Activated CD8-positive, alpha-beta memory T cell treated with anti-CD3 and anti-CD28 coated beads, Interleukin-2, amount 50 U/mL, for 4 hours (primary cell): ENCODE results near the gene ANO1.

Source experiments
- DNase-seq: peaks from one replicate; pipeline ENCODE4 v3.0.0-alpha.2; 2020

ANO1 gene

GRCh38 chr11:70170596-70171210 lies 92.6 kb downstream of the ANO1 start:
- DNase-seq, result no peak

DNA sequence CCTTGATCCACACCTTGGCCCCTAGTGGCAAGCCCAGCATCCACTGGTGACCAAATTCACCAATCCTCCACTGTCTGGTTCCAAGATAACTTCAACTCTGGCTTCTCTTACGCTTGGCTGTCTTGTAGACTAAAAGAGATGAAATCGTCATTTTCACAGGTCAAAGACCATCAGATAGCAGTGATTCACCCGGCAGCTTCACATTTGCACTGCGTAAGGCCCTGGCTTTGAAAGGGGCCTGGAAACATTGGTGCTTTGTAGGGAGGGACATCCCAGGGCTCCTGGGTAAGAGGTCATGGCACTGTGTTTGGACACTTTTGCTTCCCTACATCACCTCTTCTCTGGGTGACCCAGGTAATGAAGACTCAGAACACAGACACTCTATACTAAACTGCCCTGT lies 94.9 kb downstream of the ANO1 start:
- DNase-seq, result no peak

GRCh38 chr11:70174547-70175235 lies 96.6 kb downstream of the ANO1 start:
- DNase-seq, result no peak

- no peak for DNase-seq
Measured at GRCh38 chr11:70175236-70175698, 97.2 kb downstream of the ANO1 start.

DNA sequence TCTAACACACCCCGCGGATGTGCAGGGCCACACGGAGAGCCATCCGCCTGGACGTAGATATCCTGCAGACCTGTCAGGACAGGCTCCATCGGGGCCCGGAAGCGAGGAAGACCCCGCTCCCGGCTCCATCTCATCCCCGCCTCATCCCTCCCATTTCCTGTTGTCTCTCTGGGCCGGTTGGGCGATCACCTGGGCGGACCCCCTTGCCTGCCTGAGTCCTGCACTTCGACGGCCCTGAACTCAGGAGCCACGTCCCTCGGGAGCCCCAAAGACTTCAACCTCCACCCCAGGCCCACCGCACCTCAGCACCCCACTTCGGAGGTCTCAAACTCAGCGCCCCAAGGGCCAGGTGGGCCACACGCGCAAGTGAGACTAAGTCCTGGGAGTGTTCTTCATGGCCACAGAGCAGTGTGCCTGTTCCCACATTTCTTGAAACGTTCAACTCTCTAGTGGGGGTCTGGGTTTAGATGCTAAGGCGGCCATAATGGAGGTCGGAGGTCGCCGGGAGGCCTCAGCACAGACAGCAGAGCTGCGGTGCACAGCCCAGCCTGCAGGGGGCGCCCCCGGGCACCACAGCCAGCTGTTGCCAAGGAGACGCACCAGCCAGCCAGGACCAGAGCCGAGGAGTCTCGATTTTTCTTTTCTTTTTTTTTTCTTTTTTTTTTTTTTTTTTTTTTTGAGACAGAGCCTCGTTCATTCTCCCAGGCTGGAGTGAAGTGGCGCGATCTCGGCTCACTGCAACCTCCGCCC lies 99.0 kb downstream of the ANO1 start:
- peak; percentile 49 for DNase-seq

GRCh38 chr11:70180906-70181305 lies 102.8 kb downstream of the ANO1 start:
- DNase-seq, result no peak

GRCh38 chr11:70182266-70182665 lies 104.1 kb downstream of the ANO1 start:
- DNase-seq, result no peak

- no peak for DNase-seq
Measured at GRCh38 chr11:70183032-70183431, 104.9 kb downstream of the ANO1 start.

- DNase-seq, result no peak
Measured at GRCh38 chr11:70183483-70184176, 105.5 kb downstream of the ANO1 start.

GRCh38 chr11:70184396-70184795 lies 106.3 kb downstream of the ANO1 start:
- DNase-seq, result no peak

DNA sequence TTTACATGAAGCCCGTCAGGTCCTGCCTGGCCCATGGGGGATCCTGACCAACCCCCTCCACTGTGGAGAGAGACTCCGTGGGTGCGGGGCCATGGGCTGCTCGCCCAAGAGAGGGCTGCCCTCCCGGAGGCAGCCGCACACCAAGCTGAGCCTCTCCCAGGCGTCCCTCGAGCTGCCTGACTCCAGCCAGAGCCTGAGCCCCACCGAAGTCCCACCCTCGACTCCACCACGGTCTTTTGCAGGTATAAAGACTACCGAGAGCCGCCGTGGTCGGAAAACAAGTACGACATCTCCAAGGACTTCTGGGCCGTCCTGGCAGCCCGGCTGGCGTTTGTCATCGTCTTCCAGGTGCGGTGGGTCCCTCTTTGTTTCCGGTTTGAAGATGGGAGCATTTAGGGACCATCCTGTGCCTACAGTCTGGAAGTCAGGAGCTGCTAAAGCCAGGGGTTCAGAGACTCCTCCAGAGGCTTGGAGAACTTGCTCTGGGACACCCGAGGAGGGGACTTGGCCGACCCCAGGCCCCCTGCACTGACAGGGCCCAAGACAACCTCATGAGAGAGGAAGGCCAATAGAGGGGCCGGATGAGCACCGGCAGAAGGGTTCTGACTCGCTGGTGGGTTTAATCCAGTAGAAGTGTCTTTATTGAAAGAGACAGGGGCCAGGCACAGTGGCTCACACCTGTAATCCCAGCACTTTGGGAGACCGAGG lies 107.4 kb downstream of the ANO1 start:
- DNase-seq, result no peak

DNA sequence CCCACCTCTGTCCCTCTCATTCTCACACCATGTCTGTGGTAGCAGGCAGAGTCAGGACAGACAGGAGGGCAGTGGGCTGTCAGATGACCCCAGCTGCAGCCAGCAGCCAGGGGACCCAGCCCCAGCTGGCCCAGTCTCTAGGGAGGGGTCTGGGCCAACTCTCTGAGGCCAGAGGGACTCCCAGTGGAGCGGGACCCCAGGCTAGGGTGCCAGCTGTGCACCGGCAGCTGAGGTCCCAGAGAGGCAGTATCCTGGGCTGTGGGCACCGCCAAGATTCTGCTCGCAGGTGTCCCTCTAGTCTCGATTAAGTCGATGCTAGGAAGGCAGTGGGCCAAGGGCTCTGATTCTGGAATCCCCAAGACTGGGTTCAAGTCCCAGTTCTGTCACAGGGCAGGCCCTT lies 108.3 kb downstream of the ANO1 start:
- DNase-seq, result no peak

DNA sequence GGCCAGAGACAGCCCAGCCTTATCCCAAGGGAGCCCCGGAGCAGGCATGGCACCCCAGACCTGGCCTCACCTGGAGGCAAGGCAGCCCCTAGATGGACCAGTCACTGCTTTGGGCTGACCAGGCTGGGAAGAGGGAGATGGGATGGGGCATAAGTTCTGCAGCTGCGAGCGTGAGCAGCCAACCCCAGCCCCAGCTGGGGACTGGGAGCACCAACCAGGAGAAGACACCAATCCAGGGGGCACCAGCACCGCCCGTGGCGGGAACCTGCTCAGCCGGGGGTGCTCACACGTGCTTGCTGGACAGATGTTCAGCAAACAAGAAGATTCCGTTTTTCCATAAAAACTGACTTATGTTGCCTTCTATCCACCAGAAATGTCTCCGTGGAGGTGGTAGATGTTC lies 108.8 kb downstream of the ANO1 start:
- DNase-seq, result no peak

GRCh38 chr11:70187771-70188170 lies 109.7 kb downstream of the ANO1 start:
- DNase-seq, result no peak

GRCh38 chr11:70189622-70190021 lies 111.5 kb downstream of the ANO1 start:
- DNase-seq, result no peak

DNA sequence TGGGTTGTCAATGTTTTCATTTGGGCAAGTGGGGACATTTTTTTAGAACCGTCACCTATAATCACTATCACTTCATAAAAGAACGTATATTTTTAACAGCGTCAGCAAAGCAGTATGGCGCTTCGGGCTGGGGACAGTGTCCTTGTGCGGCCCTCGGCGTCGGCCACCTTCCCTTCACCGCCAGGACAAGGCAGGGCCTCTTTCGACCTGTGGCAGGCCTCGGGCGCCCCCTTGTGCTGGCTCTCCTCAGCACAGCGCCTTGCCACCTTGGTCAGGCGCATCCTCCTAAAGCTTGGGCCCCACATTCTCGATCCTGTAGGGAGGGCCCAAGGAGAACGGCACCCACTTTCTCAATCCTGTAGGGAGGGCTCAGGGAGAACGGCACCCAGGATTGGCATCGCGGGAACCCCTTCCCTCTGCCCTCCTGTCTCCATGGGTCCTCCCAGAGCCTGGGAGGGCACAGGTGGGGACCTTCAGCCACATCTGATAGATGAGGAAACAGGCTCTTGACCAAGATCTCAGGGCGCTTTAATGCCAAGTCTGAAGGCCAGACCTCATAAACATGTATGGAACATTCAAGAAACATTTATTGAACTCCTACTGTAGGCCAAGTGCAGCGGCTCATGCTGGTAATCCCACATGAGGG lies 113.5 kb downstream of the ANO1 start:
- peak; percentile 52 for DNase-seq

DNA sequence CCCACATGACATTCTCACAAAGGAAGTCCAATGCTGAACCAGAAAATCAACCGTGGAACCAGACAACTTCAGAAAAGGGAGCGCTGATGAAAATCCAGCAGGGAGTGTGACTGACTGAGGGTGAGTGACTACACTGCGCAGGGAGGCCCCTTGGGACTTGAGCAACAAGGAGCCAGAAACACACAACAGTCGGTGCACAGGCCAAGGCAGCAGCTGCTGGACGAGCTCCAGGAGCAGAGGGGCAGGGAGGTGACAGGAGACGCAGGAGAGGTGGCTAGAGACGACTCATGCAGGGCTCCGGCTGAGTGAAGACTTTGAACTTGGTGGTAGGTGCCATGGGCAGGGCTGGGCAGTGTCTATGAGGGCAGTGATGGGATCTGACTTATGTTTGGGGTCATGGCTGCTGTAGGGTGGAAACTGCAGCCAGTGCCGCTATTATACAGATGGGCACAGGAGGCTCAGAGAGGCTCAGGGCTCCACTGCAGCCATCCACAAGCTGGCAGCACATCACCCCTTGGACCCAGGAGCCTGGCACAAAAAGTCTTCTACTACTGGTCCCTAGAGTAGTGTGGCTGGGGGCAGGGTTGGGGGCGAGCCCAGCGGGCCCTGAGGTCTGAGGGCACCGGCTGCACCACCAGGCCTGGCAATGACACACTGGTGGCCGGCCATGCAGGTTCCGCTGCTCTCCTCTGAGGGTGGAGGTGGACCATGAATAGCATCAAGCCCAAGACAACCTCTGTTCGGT lies 114.7 kb downstream of the ANO1 start:
- no peak for DNase-seq

- DNase-seq, result no peak
Measured at GRCh38 chr11:70193411-70194292, 115.5 kb downstream of the ANO1 start.

DNA sequence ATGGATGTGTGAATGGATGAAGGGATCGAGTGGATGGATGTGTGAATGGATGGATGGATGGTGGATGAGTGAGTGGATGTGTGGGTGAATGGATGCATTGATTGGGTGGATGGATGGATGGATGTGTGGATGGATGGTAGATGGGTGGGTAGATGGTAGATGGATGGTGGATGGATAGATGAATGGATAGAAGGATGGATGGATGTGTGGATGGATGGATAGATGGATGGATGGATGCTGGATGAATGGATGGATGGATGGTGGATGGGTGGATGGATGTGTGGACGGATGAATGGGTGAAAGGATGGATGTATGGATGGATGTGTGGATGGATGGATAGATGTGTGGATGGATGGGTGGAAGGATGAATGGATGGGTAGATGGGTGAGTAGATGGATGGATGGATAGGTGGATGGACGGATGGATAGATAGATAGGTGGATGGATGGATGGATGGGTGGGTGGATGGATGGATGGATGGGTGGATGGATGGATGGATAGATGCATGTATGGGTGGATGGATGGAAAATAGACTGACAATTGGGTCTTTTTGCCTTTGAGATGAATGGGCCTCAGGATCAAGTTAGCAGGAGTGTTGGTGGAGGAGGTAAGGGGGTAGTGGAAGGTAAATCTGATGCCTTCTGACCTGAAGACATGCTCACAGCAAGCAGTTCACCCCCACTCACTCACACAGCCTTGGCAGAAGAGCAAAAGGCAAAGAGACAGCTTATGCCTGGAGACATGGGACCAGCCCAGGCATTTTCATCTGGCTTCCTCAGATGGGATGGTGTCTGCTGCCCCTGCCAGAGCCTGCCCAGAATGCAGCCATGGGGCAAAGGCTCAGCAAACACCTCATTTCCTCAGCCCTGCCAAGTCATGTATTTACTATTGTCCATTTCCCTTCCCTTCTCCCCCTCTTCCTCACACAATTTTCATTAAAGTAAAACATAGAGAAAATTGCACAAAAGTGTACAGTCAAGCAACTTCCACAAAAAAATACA lies 117.0 kb downstream of the ANO1 start:
- DNase-seq, result no peak
